ENCODE measurements around the gene ZDHHC14. TPM values are rescaled to one million over a fixed set of nuclear protein-coding genes. Genes with fewer than 3 reads are reported as not detected.

Gene ZDHHC14
- total RNA-seq, 1 donor: 7.9 TPM

- no peak overlapping the region for H3K4me3 ChIP-seq (ENCODE audit: low read depth, low read length)
- no peak for TF ChIP-seq CTCF (IDR thresholded peaks at IDR 0.05; ENCODE audit: insufficient read depth, low read length)
- DNase-seq (ENCODE audit: low read depth): no peak
Observed at GRCh38 chr6:157468574-157468973, 87.6 kb downstream of the ZDHHC14 start.

- H3K4me3 ChIP-seq (ENCODE audit: low read depth, low read length): no peak overlapping the region
- TF ChIP-seq CTCF (IDR thresholded peaks at IDR 0.05; ENCODE audit: insufficient read depth, low read length): no peak
- DNase-seq (ENCODE audit: low read depth): no peak
Observed at GRCh38 chr6:157469378-157469777, 88.4 kb downstream of the ZDHHC14 start.

- DNase-seq (ENCODE audit: low read depth): no peak
- no peak for TF ChIP-seq CTCF (IDR thresholded peaks at IDR 0.05; ENCODE audit: insufficient read depth, low read length)
- H3K4me3 ChIP-seq (ENCODE audit: low read depth, low read length): no peak overlapping the region
Observed at GRCh38 chr6:157471077-157471686, 90.2 kb downstream of the ZDHHC14 start.

GRCh38 chr6:157471895-157472686, 91.1 kb downstream of the ZDHHC14 start:
- no peak for DNase-seq (ENCODE audit: low read depth)
- no peak overlapping the region for H3K4me3 ChIP-seq (ENCODE audit: low read depth, low read length)
- no peak for TF ChIP-seq CTCF (IDR thresholded peaks at IDR 0.05; ENCODE audit: insufficient read depth, low read length)

GRCh38 chr6:157476797-157477196, 95.8 kb downstream of the ZDHHC14 start:
- no peak for DNase-seq (ENCODE audit: low read depth)
- no peak for TF ChIP-seq CTCF (IDR thresholded peaks at IDR 0.05; ENCODE audit: insufficient read depth, low read length)
- no peak overlapping the region for H3K4me3 ChIP-seq (ENCODE audit: low read depth, low read length)

GRCh38 chr6:157478926-157479325, 97.9 kb downstream of the ZDHHC14 start:
- no peak for DNase-seq (ENCODE audit: low read depth)
- TF ChIP-seq CTCF (IDR thresholded peaks at IDR 0.05; ENCODE audit: insufficient read depth, low read length): no peak
- no peak overlapping the region for H3K4me3 ChIP-seq (ENCODE audit: low read depth, low read length)
